HUES6 (cell line): Measurements from ENCODE around the gene MOBP.

ENCODE experiments used
- H3K27ac ChIP-seq: 2 replicates; pipeline ENCODE4 v1.7.0; 2013; ENCODE audit warnings: low read depth, mild to moderate bottlenecking, low read length, inconsistent platforms
- H3K27me3 ChIP-seq: 2 replicates; pipeline ENCODE4 v1.6.1; 2013; ENCODE audit warnings: low read length; ENCODE audit not compliant: control insufficient read depth, insufficient read depth
- H3K36me3 ChIP-seq: 2 replicates; pipeline ENCODE4 v1.6.1; 2013; ENCODE audit warnings: low read length; ENCODE audit not compliant: control insufficient read depth, insufficient read depth
- H3K4me1 ChIP-seq: 2 replicates; pipeline ENCODE4 v1.6.1; 2013; ENCODE audit warnings: low read length; ENCODE audit not compliant: control insufficient read depth, insufficient read depth
- H3K4me3 ChIP-seq: 2 replicates; pipeline ENCODE4 v1.5.1; 2013; ENCODE audit warnings: low read depth, low read length
- H3K9ac ChIP-seq: one replicate; pipeline ENCODE4 v1.6.1; 2013; ENCODE audit warnings: mild to moderate bottlenecking, low read length
- H3K9me3 ChIP-seq: 2 replicates; pipeline ENCODE4 v1.6.1; 2013; ENCODE audit warnings: low read depth, low read length; ENCODE audit not compliant: control insufficient read depth, insufficient read depth

Gene MOBP

DNA sequence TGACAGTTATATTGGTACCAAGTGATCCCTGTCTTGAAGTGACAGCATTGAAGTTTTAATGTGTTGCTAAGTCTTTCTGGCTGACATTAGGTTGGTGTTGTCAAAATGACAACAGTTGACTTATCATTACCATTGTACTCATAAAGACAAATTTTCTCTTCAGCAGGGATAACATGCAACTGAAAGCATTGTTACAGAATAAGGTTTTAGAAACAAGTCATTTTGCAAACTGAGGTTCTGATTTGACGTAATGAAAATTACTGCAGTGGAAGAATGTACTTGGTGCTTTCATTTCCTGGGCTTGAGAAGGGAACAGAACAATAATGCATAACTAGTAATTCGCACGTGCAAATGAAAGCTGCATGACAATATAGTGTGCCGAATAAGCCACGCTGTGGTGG lies 75.1 kb downstream of the MOBP start:
- H3K27ac ChIP-seq, result no peak overlapping the region
- H3K9me3 ChIP-seq, result peaks cover 9% of the 10 kb centered on the region; the same call in 1 of the 2 replicates
- no peaks in the 10 kb centered on the region for H3K27me3 ChIP-seq
- H3K36me3 ChIP-seq, result no peaks in the 10 kb centered on the region
- H3K4me3 ChIP-seq, result no peak overlapping the region
- no peak overlapping the region for H3K9ac ChIP-seq
- H3K4me1 ChIP-seq, result peaks cover 16% of the 10 kb centered on the region

DNA sequence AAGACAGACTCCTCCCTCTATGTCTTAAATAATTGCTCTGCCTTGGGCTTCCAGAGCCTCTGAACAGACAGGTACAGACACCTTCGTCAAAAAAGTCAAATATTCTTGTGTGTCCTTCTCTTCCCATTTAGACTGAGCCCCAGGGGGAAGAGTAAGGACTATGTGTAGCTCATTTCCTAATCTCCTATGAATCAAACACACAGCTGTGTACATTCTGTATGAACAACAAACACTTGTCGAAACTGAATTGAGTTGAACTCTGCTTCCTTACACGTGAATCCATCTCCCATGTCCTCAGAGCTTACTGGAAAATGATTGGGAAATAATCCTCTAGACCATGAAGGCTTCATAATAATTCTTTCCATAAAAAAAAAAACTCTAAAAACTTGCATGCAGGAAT lies 80.8 kb downstream of the MOBP start:
- no peaks in the 10 kb centered on the region for H3K36me3 ChIP-seq
- peaks cover 13% of the 10 kb centered on the region; the same call in 1 of the 2 replicates for H3K9me3 ChIP-seq
- peaks cover 5% of the 10 kb centered on the region; the same call in 1 of the 2 replicates for H3K4me1 ChIP-seq
- H3K27ac ChIP-seq, result no peak overlapping the region
- no peaks in the 10 kb centered on the region for H3K27me3 ChIP-seq
- no peak overlapping the region for H3K9ac ChIP-seq
- no peak overlapping the region for H3K4me3 ChIP-seq

DNA sequence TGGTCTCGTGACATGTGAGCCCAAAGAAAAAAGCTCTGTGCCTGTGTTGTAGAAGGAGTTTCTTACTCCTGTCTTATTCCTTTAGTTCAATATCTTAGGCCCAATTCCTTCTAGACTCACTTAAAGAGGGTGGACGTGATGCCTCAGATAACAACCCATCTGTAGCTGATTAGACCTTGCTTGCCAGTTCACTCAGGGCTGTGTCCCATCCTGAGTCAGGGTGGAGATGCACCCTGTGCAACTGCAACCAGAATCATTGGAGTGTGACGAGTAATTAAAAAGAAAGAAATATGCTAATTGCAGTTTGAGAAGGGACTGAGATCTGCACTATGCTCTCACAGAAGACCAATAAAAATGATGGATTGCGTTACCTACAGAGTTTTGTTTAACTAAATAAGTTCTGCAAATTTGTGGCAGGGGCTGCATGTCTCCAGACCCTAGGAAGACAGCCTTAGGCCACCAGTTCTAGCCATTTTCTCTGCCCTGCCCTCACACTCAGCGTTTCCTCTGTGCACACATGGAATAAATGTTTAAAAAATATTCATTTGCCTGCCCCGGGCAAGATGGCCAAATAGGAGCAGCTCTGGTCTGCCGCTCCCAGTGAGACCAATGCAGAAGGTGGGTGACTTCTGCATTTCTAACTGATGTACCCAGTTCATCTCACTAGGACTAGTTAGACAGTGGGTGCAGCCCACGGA lies 83.0 kb downstream of the MOBP start:
- Histone ChIP-seq H3K27me3 (no peaks in the 10 kb centered on the region), H3K4me1 (no peaks in the 10 kb centered on the region; the same call in 1 of the 2 replicates), H3K27ac (no peak overlapping the region), H3K9me3 (0 out of 2 replicates have a peak, but pooled peaks cover 8% of the 10 kb centered on the region), H3K9ac (no peak overlapping the region), H3K36me3 (no peaks in the 10 kb centered on the region), H3K4me3 (no peak overlapping the region)
